A549 (cell line): ENCODE results near the gene PIPOX.

Experiments
- CEBPB ChIP-seq, 2 experiments: fragments of >200 bp in 1 of 2; sonication (Bioruptor Twin) in 1 of 2; formaldehyde crosslinking in 1 of 2; IDR thresholded peaks; 2 replicates each; pipeline ENCODE4 v1.6.1; 2012 to 2016
- CTCF ChIP-seq: fragments of >200 bp; sonication (Bioruptor Twin); formaldehyde crosslinking; IDR thresholded peaks from 3 replicates; pipeline ENCODE4 v1.5.1; 2016
- EP300 ChIP-seq, 2 experiments: fragments of >200 bp; sonication (Bioruptor Twin); formaldehyde crosslinking; IDR thresholded peaks; 2 replicates in 1 of 2; 3 replicates in 1 of 2; pipeline ENCODE4 v1.6.1; 2016 to 2017
- HMGXB4 ChIP-seq: fragments of 250-450 bp; sonication (Bioruptor Pico); IDR thresholded peaks from 2 replicates; pipeline ENCODE4 v1.5.0; 2021; ENCODE audit warnings: mild to moderate bottlenecking, moderate library complexity, borderline replicate concordance
- JUN ChIP-seq, 2 experiments: fragments of >200 bp; sonication (Bioruptor Twin); formaldehyde crosslinking; IDR thresholded peaks; 2 replicates in 1 of 2; 3 replicates in 1 of 2; pipeline ENCODE4 v1.6.1; 2016 to 2017
- KDM1A ChIP-seq: fragments of 200-600 bp; sonication (generic); IDR thresholded peaks from 2 replicates; pipeline ENCODE4 v1.6.1; 2016; ENCODE audit warnings: low read depth, mild to moderate bottlenecking
- NPAS2 ChIP-seq: fragments of 250-450 bp; sonication (Bioruptor Pico); IDR thresholded peaks from 2 replicates; pipeline ENCODE4 v1.8.0; 2022; ENCODE audit warnings: mild to moderate bottlenecking, moderate library complexity, borderline replicate concordance
- NR3C1 ChIP-seq: fragments of >200 bp; sonication (Bioruptor Twin); formaldehyde crosslinking; IDR thresholded peaks from 3 replicates; pipeline ENCODE4 v1.6.1; 2017
- PBX3 ChIP-seq: IDR thresholded peaks from 2 replicates; pipeline ENCODE4 v1.6.1; 2012
- RAD21 ChIP-seq, 2 experiments: fragments of >200 bp in 1 of 2; sonication (Bioruptor Twin) in 1 of 2; formaldehyde crosslinking in 1 of 2; IDR thresholded peaks in 1 of 2; conservative IDR thresholded peaks in 1 of 2; 2 replicates in 1 of 2; 3 replicates in 1 of 2; pipeline ENCODE4 v1.6.1; 2012 to 2018; ENCODE audit warnings: inconsistent platforms in 1 of 2
- RCOR1 ChIP-seq: fragments of 150-350 bp; IDR thresholded peaks from 2 replicates; pipeline ENCODE4 v1.6.1; 2014; ENCODE audit warnings: antibody characterized with exemption, low read length, low read depth
- REST ChIP-seq: fragments of 200-600 bp; sonication (generic); IDR thresholded peaks from 2 replicates; pipeline ENCODE4 v1.6.1; 2016; ENCODE audit warnings: antibody characterized with exemption, mild to moderate bottlenecking, moderate library complexity
- TP53 ChIP-seq: fragments of 250-450 bp; sonication (Bioruptor Pico); IDR thresholded peaks from 2 replicates; pipeline ENCODE4 v1.5.0; 2021; ENCODE audit warnings: mild to moderate bottlenecking, moderate library complexity

- TF ChIP-seq JUN (IDR thresholded peaks at IDR 0.05), result no peak
- TF ChIP-seq NR3C1, result no peak
- TF ChIP-seq CTCF, result no peak
- no peak for TF ChIP-seq RAD21 (conservative IDR thresholded peaks at IDR 0.05 in 1 of 2, IDR thresholded peaks at IDR 0.05 in 1 of 2)
- TF ChIP-seq NPAS2 (CRISPR knock-in tag), result no peak
- TF ChIP-seq REST, result no peak
- TF ChIP-seq CEBPB (IDR thresholded peaks at IDR 0.05), result no peak
- TF ChIP-seq HMGXB4, result no peak
- no peak for TF ChIP-seq EP300 (IDR thresholded peaks at IDR 0.05)
- TF ChIP-seq PBX3, result no peak
- TF ChIP-seq TP53, result no peak
- no peak for TF ChIP-seq KDM1A
- TF ChIP-seq RCOR1, result no peak
These were observed 5.8 kb downstream of the PIPOX start for GRCh38 chr17:29048440-29049368.
